Thyroid gland (tissue), 4 donors: ENCODE data around the gene EXOC3L1. TPM values are rescaled to one million over a fixed set of nuclear protein-coding genes. Genes with fewer than 3 reads are reported as not detected.

Experiments used
- DNase-seq, 2 donors: peaks; one replicate each; pipeline ENCODE4 v3.0.0-alpha.2; 2019
- H3K27ac ChIP-seq, 3 donors: fragments of 200-600 bp; sonication (generic); 1 replicate in 2 of 3; 2 replicates in 1 of 3; pipeline ENCODE4 v1.5.1; 2016 to 2019; ENCODE audit warnings: mild to moderate bottlenecking in 1 of 3, moderate library complexity in 1 of 3
- H3K27me3 ChIP-seq: fragments of 200-600 bp; sonication (generic); one replicate; pipeline ENCODE4 v1.5.1; 2019
- H3K36me3 ChIP-seq, 2 donors: fragments of 200-600 bp; sonication (generic); one replicate each; pipeline ENCODE4 v1.5.1; 2016 to 2019
- H3K4me1 ChIP-seq, 2 donors: fragments of 200-600 bp; sonication (generic); one replicate each; pipeline ENCODE4 v1.5.1; 2017 to 2019
- H3K4me3 ChIP-seq, 3 donors: fragments of 200-600 bp; sonication (generic); replicated peaks in 1 of 3; 1 replicate in 2 of 3; 2 replicates in 1 of 3; pipeline ENCODE4 v1.5.1; 2016; ENCODE audit warnings: mild to moderate bottlenecking in 1 of 3
- H3K9me3 ChIP-seq: fragments of 200-600 bp; sonication (generic); one replicate; pipeline ENCODE4 v1.5.1; 2017
- POLR2A ChIP-seq, 2 donors: fragments of 450-650 bp; IDR thresholded peaks; one replicate each; pipeline ENCODE4 v1.6.1; 2017; ENCODE audit warnings: antibody characterized with exemption in 2 of 2, mild to moderate bottlenecking in 2 of 2, moderate library complexity in 1 of 2
- WGBS, 2 donors: methylation state at CpG; one replicate each; pipeline ENCODE4 v1.1.5; 2017; 5-methylcytosine and 5-hydroxymethylcytosine counted together
- intact Hi-C: fragments of 100-400 bp; cut with DNase I; formaldehyde crosslinking; loops from one replicate; pipeline ENCODE4 v1.15.1; 2023
- total RNA-seq, 4 donors: library from RNA; depleted of rRNA; stranded (reverse); fragments of >200 nt; gene quantifications; one replicate each; pipeline ENCODE4 v1.2.3, GENCODE V29; 2016
- TF ChIP-seq, protein P1 (sequence below), 6 experiments: fragments of 200-600 bp in 3 of 6; fragments of 450-650 bp in 3 of 6; sonication (generic) in 3 of 6; IDR thresholded peaks; one replicate each; pipeline ENCODE4 v1.5.1; 2016 to 2019; ENCODE audit warnings: antibody characterized with exemption in 6 of 6, mild to moderate bottlenecking in 2 of 6, inconsistent platforms in 1 of 6, moderate library complexity in 1 of 6

The EXOC3L1 gene
- total RNA-seq, 4 donors from 2014 or later: 5.9 to 8.6 (median 7.6) TPM

DNA sequence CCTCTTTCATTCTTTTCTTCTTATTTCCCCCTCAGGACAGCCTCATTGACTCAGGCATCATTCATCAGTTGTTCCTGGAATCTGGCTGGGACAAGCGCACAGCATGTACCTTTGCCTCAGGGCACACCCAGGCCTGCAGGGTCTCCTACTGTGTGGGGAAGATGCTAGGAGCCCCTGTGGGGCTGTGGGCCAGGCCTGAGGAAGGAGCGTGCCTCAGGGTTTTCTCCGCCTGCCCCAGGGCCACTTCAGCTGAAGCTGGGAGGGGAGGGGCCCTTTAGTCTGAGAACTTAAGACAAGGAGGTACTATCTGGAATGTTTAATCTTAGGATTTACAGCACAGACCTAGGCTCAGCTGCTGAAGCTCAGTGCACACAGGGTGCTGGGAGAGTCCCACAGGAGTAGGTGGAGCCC is 16.9 kb upstream of the EXOC3L1 start:
- H3K9me3 ChIP-seq: no peaks in the 10 kb centered on the region
- H3K27ac ChIP-seq: no peak overlapping the region
- no peak for DNase-seq
- TF ChIP-seq, protein P1, sequence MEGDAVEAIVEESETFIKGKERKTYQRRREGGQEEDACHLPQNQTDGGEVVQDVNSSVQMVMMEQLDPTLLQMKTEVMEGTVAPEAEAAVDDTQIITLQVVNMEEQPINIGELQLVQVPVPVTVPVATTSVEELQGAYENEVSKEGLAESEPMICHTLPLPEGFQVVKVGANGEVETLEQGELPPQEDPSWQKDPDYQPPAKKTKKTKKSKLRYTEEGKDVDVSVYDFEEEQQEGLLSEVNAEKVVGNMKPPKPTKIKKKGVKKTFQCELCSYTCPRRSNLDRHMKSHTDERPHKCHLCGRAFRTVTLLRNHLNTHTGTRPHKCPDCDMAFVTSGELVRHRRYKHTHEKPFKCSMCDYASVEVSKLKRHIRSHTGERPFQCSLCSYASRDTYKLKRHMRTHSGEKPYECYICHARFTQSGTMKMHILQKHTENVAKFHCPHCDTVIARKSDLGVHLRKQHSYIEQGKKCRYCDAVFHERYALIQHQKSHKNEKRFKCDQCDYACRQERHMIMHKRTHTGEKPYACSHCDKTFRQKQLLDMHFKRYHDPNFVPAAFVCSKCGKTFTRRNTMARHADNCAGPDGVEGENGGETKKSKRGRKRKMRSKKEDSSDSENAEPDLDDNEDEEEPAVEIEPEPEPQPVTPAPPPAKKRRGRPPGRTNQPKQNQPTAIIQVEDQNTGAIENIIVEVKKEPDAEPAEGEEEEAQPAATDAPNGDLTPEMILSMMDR (IDR thresholded peaks at IDR 0.05): no peak
- no peak for TF ChIP-seq POLR2A (IDR thresholded peaks at IDR 0.05)
- H3K4me3 ChIP-seq: no peak overlapping the region
- no peaks in the 10 kb centered on the region for H3K27me3 ChIP-seq
- peaks cover 13 to 17% of the 10 kb centered on the region in 2 donors for H3K36me3 ChIP-seq
- intact Hi-C loops: no loop called here
- H3K4me1 ChIP-seq: no peaks in the 10 kb centered on the region
- 83 to 98% methylated on average over 2 to 3 of the region's 3 CpGs for whole genome bisulfite sequencing, 2 donors

DNA sequence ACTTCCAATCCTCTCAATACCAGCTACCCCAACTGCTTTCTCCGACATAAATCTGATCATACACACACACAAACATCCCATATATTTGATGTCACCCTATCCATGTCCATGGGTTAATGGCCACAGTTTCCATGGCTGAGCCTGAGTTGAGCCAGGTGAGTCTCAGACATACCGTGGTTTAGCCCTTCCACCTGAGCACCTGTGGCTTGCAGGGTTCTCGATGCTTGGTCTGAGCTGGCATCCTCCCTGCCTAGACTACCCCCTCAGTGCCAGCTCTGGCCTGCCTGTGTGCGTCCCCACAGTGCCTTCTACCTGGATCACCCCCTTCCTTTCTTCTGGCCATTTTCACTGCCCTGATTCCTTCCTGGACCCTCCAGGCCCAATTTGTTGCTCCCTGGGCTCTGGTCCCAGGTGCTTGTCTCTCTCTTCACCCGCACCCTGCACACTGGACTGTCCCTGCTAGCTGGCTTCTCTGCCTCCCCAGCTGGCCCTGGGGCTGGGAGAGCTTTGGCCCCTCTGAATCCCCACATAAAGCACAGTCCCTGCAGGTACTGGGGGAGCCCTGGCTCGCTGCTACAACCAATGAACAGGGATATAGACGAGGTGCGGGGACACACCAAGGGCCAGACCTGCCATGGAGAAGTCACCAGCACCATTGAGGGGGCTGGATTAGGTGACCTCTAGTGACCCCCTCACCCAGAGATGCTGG is 16.3 kb upstream of the EXOC3L1 start:
- 92 to 95% methylated on average over 8 of the region's 8 CpGs for WGBS, 2 donors
- Histone ChIP-seq H3K4me1 (no peaks in the 10 kb centered on the region), H3K36me3 (peaks cover 19 to 23% of the 10 kb centered on the region in 2 donors), H3K9me3 (no peaks in the 10 kb centered on the region), H3K27me3 (no peaks in the 10 kb centered on the region), H3K4me3 (no peak overlapping the region), H3K27ac (no peak overlapping the region)
- no peak for DNase-seq
- TF ChIP-seq, protein P1 (IDR thresholded peaks at IDR 0.05): no peak
- TF ChIP-seq POLR2A (IDR thresholded peaks at IDR 0.05): no peak
- intact Hi-C loops: no loop called here

DNA sequence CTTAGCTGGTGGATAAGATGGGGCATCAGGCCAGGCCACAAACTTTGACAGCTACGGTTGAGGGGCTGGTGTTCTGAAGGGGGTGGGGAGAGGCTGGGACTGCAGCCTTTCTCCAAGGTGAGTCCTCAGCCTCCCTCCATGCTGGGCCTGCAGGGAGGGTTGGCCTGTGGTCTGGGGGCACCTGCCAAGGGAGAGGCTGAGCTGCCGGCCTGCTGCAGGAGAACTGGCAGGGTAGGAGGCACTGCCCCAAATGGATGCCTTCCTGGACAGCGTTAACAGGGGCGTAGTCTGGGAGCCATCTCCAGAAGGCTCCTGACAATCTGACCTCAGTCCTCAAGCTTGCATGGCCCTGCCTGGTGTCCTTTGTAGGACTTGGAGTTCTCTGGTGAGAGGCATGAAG is 14.1 kb upstream of the EXOC3L1 start:
- Histone ChIP-seq H3K27me3 (no peaks in the 10 kb centered on the region), H3K9me3 (no peaks in the 10 kb centered on the region), H3K4me1 (peaks cover 0 to 6% of the 10 kb centered on the region in 2 donors), H3K36me3 (peaks cover 21 to 24% of the 10 kb centered on the region in 2 donors), H3K4me3 (no peak overlapping the region), H3K27ac (no peak overlapping the region)
- 60 to 82% methylated on average over 1 to 2 of the region's 4 CpGs for whole genome bisulfite sequencing, 2 donors
- intact Hi-C loops: no loop called here
- DNase-seq: no peak
- no peak for TF ChIP-seq POLR2A (IDR thresholded peaks at IDR 0.05)
- TF ChIP-seq, protein P1 (IDR thresholded peaks at IDR 0.05): no peak

DNA sequence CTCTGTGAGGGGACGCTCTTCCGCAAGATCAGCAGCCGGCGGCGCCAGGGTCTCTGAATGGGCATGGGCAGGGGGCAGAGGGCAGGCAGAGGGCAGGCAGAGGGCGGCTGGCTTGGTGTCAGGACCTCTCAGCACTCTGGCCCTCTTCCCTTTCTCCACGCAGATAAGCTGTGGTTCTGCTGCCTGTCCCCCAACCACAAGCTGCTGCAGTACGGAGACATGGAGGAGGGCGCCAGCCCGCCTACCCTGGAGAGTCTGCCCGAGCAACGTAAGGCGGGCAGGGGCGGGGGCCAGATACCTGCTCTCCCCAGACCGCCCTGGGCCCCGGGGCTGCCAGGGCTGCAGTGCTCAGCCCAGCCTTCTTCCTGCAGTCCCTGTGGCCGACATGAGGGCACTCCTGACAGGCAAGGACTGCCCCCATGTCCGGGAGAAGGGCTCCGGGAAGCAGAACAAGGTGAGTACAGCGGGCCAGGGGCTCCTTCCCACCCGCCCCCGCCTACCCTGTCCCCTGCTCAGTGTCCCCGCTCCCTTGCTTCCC is 13.1 kb upstream of the EXOC3L1 start:
- Histone ChIP-seq H3K27ac (no peak overlapping the region), H3K27me3 (no peaks in the 10 kb centered on the region), H3K36me3 (peaks cover 21 to 24% of the 10 kb centered on the region in 2 donors), H3K9me3 (no peaks in the 10 kb centered on the region), H3K4me3 (no peak overlapping the region), H3K4me1 (peaks cover 5 to 14% of the 10 kb centered on the region in 2 donors)
- intact Hi-C loops: no loop called here
- DNase-seq: no peak
- 92 to 93% methylated on average over 13 to 14 of the region's 23 CpGs for WGBS, 2 donors
- TF ChIP-seq, protein P1 (IDR thresholded peaks at IDR 0.05): no peak
- TF ChIP-seq POLR2A (IDR thresholded peaks at IDR 0.05): no peak

DNA sequence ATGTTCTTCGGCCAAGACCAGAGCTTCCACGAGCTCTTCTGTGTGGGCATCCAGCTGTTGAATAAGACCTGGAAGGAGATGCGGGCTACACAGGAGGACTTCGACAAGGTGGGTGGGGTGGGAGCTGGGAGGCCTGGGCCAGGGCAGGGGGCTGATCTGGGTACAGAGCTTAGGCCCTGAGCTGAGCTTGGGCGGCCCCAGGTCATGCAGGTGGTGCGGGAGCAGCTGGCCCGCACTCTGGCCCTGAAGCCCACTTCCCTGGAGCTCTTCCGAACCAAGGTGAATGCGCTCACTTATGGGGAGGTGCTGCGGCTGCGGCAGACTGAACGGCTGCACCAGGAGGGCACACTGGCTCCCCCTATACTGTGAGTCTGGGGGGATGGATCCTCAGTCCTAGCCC is 12.5 kb upstream of the EXOC3L1 start:
- 98 to 100% methylated on average over 4 to 12 of the region's 12 CpGs for WGBS, 2 donors
- peaks cover 23 to 25% of the 10 kb centered on the region in 2 donors for H3K36me3 ChIP-seq
- no peaks in the 10 kb centered on the region for H3K27me3 ChIP-seq
- H3K4me1 ChIP-seq: peaks cover 8 to 18% of the 10 kb centered on the region in 2 donors
- no peak overlapping the region for H3K27ac ChIP-seq
- intact Hi-C loops: no loop called here
- TF ChIP-seq, protein P1 (IDR thresholded peaks at IDR 0.05): no peak
- TF ChIP-seq POLR2A (IDR thresholded peaks at IDR 0.05): no peak
- H3K9me3 ChIP-seq: no peaks in the 10 kb centered on the region
- no peak for DNase-seq
- no peak overlapping the region for H3K4me3 ChIP-seq
